A549 (cell line): Measurements from ENCODE around the gene LILRA1. TPM values are rescaled to one million over a fixed set of nuclear protein-coding genes. Genes with fewer than 3 reads are reported as not detected.
"Not testable (repeated sequence)": the region's sequence is repeated elsewhere in the genome, so short reads cannot be mapped to it uniquely, and the experiment has no call there.

Experiments
- ATAC-seq, 2 experiments: fragments of 200-7000 bp in 1 of 2; fragments of >200 bp in 1 of 2; cut with Nextera tagmentation in 1 of 2; cut with Tn5 transposase in 1 of 2; 3 replicates each; pipeline versions ENCODE4 v1.8.0 to v1.9.1; 2018 to 2020; ENCODE audit warnings: mild to moderate bottlenecking in 1 of 2, moderate library complexity in 1 of 2
- CTCF ChIA-PET: fragments of 300-600 bp; sonication (Branson Sonifier 250); formaldehyde crosslinking; extraction: SDS; loops from one replicate; lab custom pipeline; 2021; ENCODE audit warnings: antibody characterized with exemption, inconsistent platforms; lab: Yijun Ruan, JAX
- POLR2A ChIA-PET: fragments of 350-600 bp; formaldehyde crosslinking; extraction: SDS; loops from one replicate; lab custom pipeline; 2021; ENCODE audit warnings: antibody characterized with exemption, inconsistent platforms; lab: Yijun Ruan, JAX
- DNase-seq, 2 experiments: peaks; one replicate each; pipeline versions ENCODE4 v3.0.0 to v3.0.0-alpha.2; 2011 to 2016; ENCODE audit warnings: low read depth in 1 of 2, low spot score in 1 of 2
- FAIRE-seq: peaks from 2 replicates; lab custom pipeline; 2011; peaks lifted over from hg19 to GRCh38; lab: Jason Lieb, UNC
- H3K27ac ChIP-seq, 2 experiments: fragments of >200 bp; sonication (Bioruptor Twin); formaldehyde crosslinking; 3 replicates each; pipeline ENCODE4 v1.5.1; 2016 to 2017
- H3K4me1 ChIP-seq: fragments of >200 bp; sonication (Bioruptor Twin); formaldehyde crosslinking; 3 replicates; pipeline ENCODE4 v1.6.1; 2016
- H3K4me2 ChIP-seq: fragments of >200 bp; sonication (Bioruptor Twin); formaldehyde crosslinking; 3 replicates; pipeline ENCODE4 v1.6.1; 2016
- H3K4me3 ChIP-seq: fragments of >200 bp; sonication (Bioruptor Twin); formaldehyde crosslinking; 3 replicates; pipeline ENCODE4 v1.5.1; 2016
- H3K9me3 ChIP-seq: fragments of >200 bp; sonication (Bioruptor Twin); formaldehyde crosslinking; 3 replicates; pipeline ENCODE4 v1.6.1; 2016
- BCL3 ChIP-seq: fragments of >200 bp; sonication (Bioruptor Twin); formaldehyde crosslinking; IDR thresholded peaks from 3 replicates; pipeline ENCODE4 v1.6.1; 2016
- CBX8 ChIP-seq: fragments of 200-600 bp; sonication (generic); IDR thresholded peaks from 2 replicates; pipeline ENCODE4 v1.6.1; 2016
- EHF ChIP-seq: fragments of 250-450 bp; sonication (Bioruptor Pico); IDR thresholded peaks from 2 replicates; pipeline ENCODE4 v1.5.0; 2020; ENCODE audit warnings: mild to moderate bottlenecking
- EP300 ChIP-seq, 2 experiments: fragments of >200 bp; sonication (Bioruptor Twin); formaldehyde crosslinking; IDR thresholded peaks; 2 replicates in 1 of 2; 3 replicates in 1 of 2; pipeline ENCODE4 v1.6.1; 2016 to 2017
- FOSB ChIP-seq: fragments of 250-450 bp; sonication (Bioruptor Pico); IDR thresholded peaks from 2 replicates; pipeline ENCODE4 v1.5.0; 2020; ENCODE audit warnings: mild to moderate bottlenecking, moderate library complexity
- FOSL2 ChIP-seq, 2 experiments: fragments of 450-650 bp in 1 of 2; fragments of >200 bp in 1 of 2; sonication (Bioruptor Twin) in 1 of 2; formaldehyde crosslinking; IDR thresholded peaks; 2 replicates each; pipeline versions ENCODE4 v1.5.0 to v1.6.1; 2016 to 2020; ENCODE audit warnings: mild to moderate bottlenecking in 1 of 2, moderate library complexity in 1 of 2
- HEYL ChIP-seq: fragments of 250-450 bp; sonication (Bioruptor Pico); IDR thresholded peaks from 2 replicates; pipeline ENCODE4 v1.8.0; 2021; ENCODE audit warnings: mild to moderate bottlenecking, moderate library complexity
- JUN ChIP-seq, 2 experiments: fragments of >200 bp; sonication (Bioruptor Twin); formaldehyde crosslinking; IDR thresholded peaks; 2 replicates in 1 of 2; 3 replicates in 1 of 2; pipeline ENCODE4 v1.6.1; 2016 to 2017
- JUNB ChIP-seq: fragments of >200 bp; sonication (Bioruptor Twin); formaldehyde crosslinking; IDR thresholded peaks from 2 replicates; pipeline ENCODE4 v1.6.1; 2016
- KDM1A ChIP-seq: fragments of 200-600 bp; sonication (generic); IDR thresholded peaks from 2 replicates; pipeline ENCODE4 v1.6.1; 2016; ENCODE audit warnings: low read depth, mild to moderate bottlenecking
- MAZ ChIP-seq: fragments of 150-350 bp; IDR thresholded peaks from 2 replicates; pipeline ENCODE4 v1.6.1; 2014; ENCODE audit warnings: antibody characterized with exemption, low read depth, low read length, borderline replicate concordance
- NPAS2 ChIP-seq: fragments of 250-450 bp; sonication (Bioruptor Pico); IDR thresholded peaks from 2 replicates; pipeline ENCODE4 v1.8.0; 2022; ENCODE audit warnings: mild to moderate bottlenecking, moderate library complexity, borderline replicate concordance
- NR3C1 ChIP-seq: fragments of >200 bp; sonication (Bioruptor Twin); formaldehyde crosslinking; IDR thresholded peaks from 3 replicates; pipeline ENCODE4 v1.6.1; 2017
- PBX3 ChIP-seq: IDR thresholded peaks from 2 replicates; pipeline ENCODE4 v1.6.1; 2012
- PHF8 ChIP-seq: fragments of 200-600 bp; sonication (generic); IDR thresholded peaks from 2 replicates; pipeline ENCODE4 v1.6.1; 2016; ENCODE audit warnings: low read depth, mild to moderate bottlenecking, antibody characterized with exemption, moderate library complexity, borderline replicate concordance
- RARB ChIP-seq: fragments of 250-450 bp; sonication (Bioruptor Pico); IDR thresholded peaks from 2 replicates; pipeline ENCODE4 v1.8.0; 2021; ENCODE audit warnings: mild to moderate bottlenecking, moderate library complexity
- RCOR1 ChIP-seq: fragments of 150-350 bp; IDR thresholded peaks from 2 replicates; pipeline ENCODE4 v1.6.1; 2014; ENCODE audit warnings: antibody characterized with exemption, low read length, low read depth
- RFX5 ChIP-seq: fragments of 450-650 bp; IDR thresholded peaks from 2 replicates; pipeline ENCODE4 v1.7.1; 2014; ENCODE audit warnings: antibody characterized with exemption, mild to moderate bottlenecking, moderate library complexity
- SMC3 ChIP-seq: fragments of >200 bp; sonication (Bioruptor Twin); formaldehyde crosslinking; IDR thresholded peaks from 3 replicates; pipeline ENCODE4 v1.6.1; 2018; ENCODE audit warnings: inconsistent platforms
- ZNF302 ChIP-seq: fragments of 250-450 bp; sonication (Bioruptor Pico); IDR thresholded peaks from 2 replicates; pipeline ENCODE4 v1.9.0; 2021; ENCODE audit warnings: inconsistent platforms, mild to moderate bottlenecking, moderate library complexity
- WGBS: methylation state at CpG from one replicate; pipeline ENCODE4 v1.1.6; 2017; ENCODE audit errors: missing lambda C conversion rate; 5-methylcytosine and 5-hydroxymethylcytosine counted together
- polyA plus RNA-seq, 4 experiments: library from polyadenylated mRNA; depleted of rRNA in 3 of 4; stranded (reverse); fragments of >200 nt; fragmentation: RNase III in 1 of 4; extraction: RNeasy Plus Mini Kit Qiagen cat#74134 plus additional on column Dnase treatment in 1 of 4; gene quantifications; 2 replicates in 3 of 4; 3 replicates in 1 of 4; pipeline ENCODE4 v1.2.3, GENCODE V29; 2011 to 2017
- TF ChIP-seq, protein P1 (sequence below): fragments of 250-450 bp; sonication (Bioruptor Pico); IDR thresholded peaks from 2 replicates; pipeline ENCODE4 v1.5.0; 2021; ENCODE audit warnings: mild to moderate bottlenecking, moderate library complexity, borderline replicate concordance

Gene LILRA1
- polyA plus RNA-seq, 2 of the 4 experiments (the other 2 are of a cell fraction), result not detected

- Histone ChIP-seq H3K27ac (no peak overlapping the region), H3K4me2 (no peak overlapping the region), H3K4me1 (no peaks in the 10 kb centered on the region), H3K4me3 (no peak overlapping the region), H3K9me3 (no peaks in the 10 kb centered on the region)
- ChIA-PET POLR2A (no interaction called here), CTCF (no interaction called here)
- no peak for ATAC-seq
- WGBS, result 3% methylated on average over 5 of the region's 5 CpGs
- DNase-seq, result no peak
- no peak for TF ChIP-seq EP300 (IDR thresholded peaks at IDR 0.05)
- no peak for TF ChIP-seq ZNF302 (CRISPR knock-in tag)
- TF ChIP-seq CBX8, result no peak
- TF ChIP-seq RARB (CRISPR knock-in tag), result no peak
- no peak for TF ChIP-seq KDM1A
- TF ChIP-seq HEYL (CRISPR knock-in tag), result no peak
- TF ChIP-seq BCL3, result no peak
- no peak for TF ChIP-seq PHF8
- TF ChIP-seq JUNB, result no peak
- no peak for TF ChIP-seq MAZ
- TF ChIP-seq RFX5, result no peak
- no peak for TF ChIP-seq FOSB (CRISPR knock-in tag)
- TF ChIP-seq JUN (IDR thresholded peaks at IDR 0.05), result no peak
- no peak for FAIRE-seq
Observed at GRCh38 chr19:54594737-54595136, 1.3 kb downstream of the LILRA1 start.

DNA sequence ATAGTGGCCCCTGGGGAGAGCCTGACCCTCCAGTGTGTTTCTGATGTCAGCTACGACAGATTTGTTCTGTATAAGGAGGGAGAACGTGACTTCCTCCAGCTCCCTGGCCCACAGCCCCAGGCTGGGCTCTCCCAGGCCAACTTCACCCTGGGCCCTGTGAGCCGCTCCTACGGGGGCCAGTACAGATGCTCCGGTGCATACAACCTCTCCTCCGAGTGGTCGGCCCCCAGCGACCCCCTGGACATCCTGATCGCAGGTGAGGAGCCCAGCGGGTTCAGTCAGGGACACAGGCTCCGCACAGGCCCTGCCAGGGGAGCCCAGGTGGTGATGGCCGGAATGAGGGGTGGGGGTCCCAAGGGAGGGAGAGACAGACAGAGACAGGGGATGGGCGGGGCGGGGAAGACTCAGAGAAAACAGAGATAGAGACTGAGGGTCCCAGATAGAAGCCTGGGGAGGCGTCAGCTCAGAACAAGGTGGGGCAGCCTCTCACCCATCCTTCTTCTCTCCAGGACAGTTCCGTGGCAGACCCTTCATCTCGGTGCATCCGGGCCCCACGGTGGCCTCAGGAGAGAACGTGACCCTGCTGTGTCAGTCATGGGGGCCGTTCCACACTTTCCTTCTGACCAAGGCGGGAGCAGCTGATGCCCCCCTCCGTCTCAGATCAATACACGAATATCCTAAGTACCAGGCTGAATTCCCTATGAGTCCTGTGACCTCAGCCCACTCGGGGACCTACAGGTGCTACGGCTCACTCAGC, 2.4 kb downstream of the LILRA1 start:
- H3K27ac ChIP-seq, ATAC-seq, H3K4me1 ChIP-seq, H3K4me2 ChIP-seq, H3K9me3 ChIP-seq, DNase-seq, POLR2A ChIA-PET, H3K4me3 ChIP-seq, CTCF ChIA-PET, FAIRE-seq: not testable (repeated sequence)
- WGBS, result 9% methylated on average over 24 of the region's 26 CpGs

GRCh38 chr19:54600212-54600611, 6.8 kb downstream of the LILRA1 start:
- peaks cover 10% of the 10 kb centered on the region; the same call in 2 of the 3 replicates for H3K9me3 ChIP-seq
- no peak overlapping the region for H3K4me2 ChIP-seq
- DNase-seq (no peak), FAIRE-seq (no peak), ATAC-seq (no peak)
- H3K4me3 ChIP-seq, result no peak overlapping the region
- TF ChIP-seq FOSL2 (IDR thresholded peaks at IDR 0.05), result no peak
- no peak for TF ChIP-seq FOSL2 (CRISPR knock-in tag; IDR thresholded peaks at IDR 0.05)
- no peak for TF ChIP-seq RCOR1
- no peak for TF ChIP-seq NPAS2 (CRISPR knock-in tag)
- H3K27ac ChIP-seq, result no peak overlapping the region
- H3K4me1 ChIP-seq, result no peaks in the 10 kb centered on the region
- WGBS, result 1% methylated on average over 5 of the region's 5 CpGs
- ChIA-PET CTCF (no interaction called here), POLR2A (no interaction called here)

GRCh38 chr19:54606230-54606629, 12.8 kb downstream of the LILRA1 start:
- under 1% methylated on average over 4 of the region's 4 CpGs for WGBS
- FAIRE-seq (no peak), ATAC-seq (no peak), DNase-seq (no peak)
- no peaks in the 10 kb centered on the region for H3K4me1 ChIP-seq
- no peak overlapping the region for H3K4me2 ChIP-seq
- ChIA-PET CTCF (no interaction called here), POLR2A (no interaction called here)
- TF ChIP-seq, protein P1, sequence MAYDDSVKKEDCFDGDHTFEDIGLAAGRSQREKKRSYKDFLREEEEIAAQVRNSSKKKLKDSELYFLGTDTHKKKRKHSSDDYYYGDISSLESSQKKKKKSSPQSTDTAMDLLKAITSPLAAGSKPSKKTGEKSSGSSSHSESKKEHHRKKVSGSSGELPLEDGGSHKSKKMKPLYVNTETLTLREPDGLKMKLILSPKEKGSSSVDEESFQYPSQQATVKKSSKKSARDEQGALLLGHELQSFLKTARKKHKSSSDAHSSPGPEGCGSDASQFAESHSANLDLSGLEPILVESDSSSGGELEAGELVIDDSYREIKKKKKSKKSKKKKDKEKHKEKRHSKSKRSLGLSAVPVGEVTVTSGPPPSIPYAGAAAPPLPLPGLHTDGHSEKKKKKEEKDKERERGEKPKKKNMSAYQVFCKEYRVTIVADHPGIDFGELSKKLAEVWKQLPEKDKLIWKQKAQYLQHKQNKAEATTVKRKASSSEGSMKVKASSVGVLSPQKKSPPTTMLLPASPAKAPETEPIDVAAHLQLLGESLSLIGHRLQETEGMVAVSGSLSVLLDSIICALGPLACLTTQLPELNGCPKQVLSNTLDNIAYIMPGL (CRISPR knock-in tag), result no peak
- TF ChIP-seq FOSL2 (IDR thresholded peaks at IDR 0.05), result no peak
- no peak for TF ChIP-seq FOSL2 (CRISPR knock-in tag; IDR thresholded peaks at IDR 0.05)
- TF ChIP-seq JUNB, result no peak
- no peak for TF ChIP-seq PBX3
- TF ChIP-seq SMC3, result no peak
- no peak for TF ChIP-seq NR3C1
- no peak for TF ChIP-seq RFX5
- TF ChIP-seq EHF (CRISPR knock-in tag), result no peak
- H3K4me3 ChIP-seq, result no peak overlapping the region
- no peak overlapping the region for H3K27ac ChIP-seq
- H3K9me3 ChIP-seq, result peaks cover 19% of the 10 kb centered on the region; the same call in 2 of the 3 replicates
